ENCODE results near the gene TDRD6.

TDRD6 gene

DNA sequence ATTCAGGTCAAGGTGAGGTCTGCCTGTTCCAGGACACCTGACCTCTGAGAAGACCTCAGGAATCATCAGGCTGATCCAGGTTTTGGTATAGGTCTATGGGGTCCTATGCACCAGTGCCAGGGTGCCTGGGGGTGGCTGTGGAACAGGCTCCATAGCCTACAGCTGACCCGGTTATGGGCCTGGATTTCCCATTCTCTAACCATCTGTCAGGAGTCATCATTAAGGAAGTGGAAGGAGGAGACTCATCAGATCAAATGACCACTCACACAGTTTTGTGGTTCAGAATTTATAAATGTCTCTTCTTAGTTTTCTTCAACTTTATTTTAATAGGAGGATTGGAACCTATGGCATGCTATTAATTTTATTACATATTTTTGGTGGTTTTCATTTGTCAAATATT lies 32.7 kb downstream of the TDRD6 start:
- Histone ChIP-seq H3K27me3 (replicated peaks; ENCODE audit: control insufficient read depth, insufficient read depth, low read length) (no peaks in the 10 kb centered on the region), H3K4me3 (replicated peaks; ENCODE audit: low read depth, low read length) (no peak overlapping the region), H3K36me3 (ENCODE audit: control insufficient read depth, insufficient read depth, low read length) (no peaks in the 10 kb centered on the region)
- DNase-seq (ENCODE audit: extremely low read depth, insufficient read length) = no peak
- no peak for TF ChIP-seq CTCF (IDR thresholded peaks at IDR 0.05; ENCODE audit: insufficient read depth, low read length, poor library complexity, severe bottlenecking)

GRCh38 chr6:46729787-46730326 lies 42.2 kb downstream of the TDRD6 start:
- Histone ChIP-seq H3K27me3 (replicated peaks; ENCODE audit: control insufficient read depth, insufficient read depth, low read length) (no peaks in the 10 kb centered on the region; the same call in 1 of the 2 replicates), H3K36me3 (ENCODE audit: control insufficient read depth, insufficient read depth, low read length) (no peaks in the 10 kb centered on the region), H3K4me3 (replicated peaks; ENCODE audit: low read depth, low read length) (no peak overlapping the region)
- no peak for TF ChIP-seq CTCF (IDR thresholded peaks at IDR 0.05; ENCODE audit: insufficient read depth, low read length, poor library complexity, severe bottlenecking)
- no peak for DNase-seq (ENCODE audit: extremely low read depth, insufficient read length)

- DNase-seq (ENCODE audit: extremely low read depth, insufficient read length) = no peak
- Histone ChIP-seq H3K36me3 (ENCODE audit: control insufficient read depth, insufficient read depth, low read length) (no peaks in the 10 kb centered on the region), H3K4me3 (replicated peaks; ENCODE audit: low read depth, low read length) (no peak overlapping the region), H3K27me3 (replicated peaks; ENCODE audit: control insufficient read depth, insufficient read depth, low read length) (peaks cover 3% of the 10 kb centered on the region; the same call in 1 of the 2 replicates)
- no peak for TF ChIP-seq CTCF (IDR thresholded peaks at IDR 0.05; ENCODE audit: insufficient read depth, low read length, poor library complexity, severe bottlenecking)
Measured at GRCh38 chr6:46730921-46731461, 43.3 kb downstream of the TDRD6 start.

GRCh38 chr6:46733341-46733801 lies 45.7 kb downstream of the TDRD6 start:
- DNase-seq (ENCODE audit: extremely low read depth, insufficient read length) = no peak
- TF ChIP-seq CTCF (IDR thresholded peaks at IDR 0.05; ENCODE audit: insufficient read depth, low read length, poor library complexity, severe bottlenecking) = no peak
- Histone ChIP-seq H3K27me3 (replicated peaks; ENCODE audit: control insufficient read depth, insufficient read depth, low read length) (peaks cover 3% of the 10 kb centered on the region; the same call in 1 of the 2 replicates), H3K4me3 (replicated peaks; ENCODE audit: low read depth, low read length) (no peak overlapping the region), H3K36me3 (ENCODE audit: control insufficient read depth, insufficient read depth, low read length) (no peaks in the 10 kb centered on the region)

DNA sequence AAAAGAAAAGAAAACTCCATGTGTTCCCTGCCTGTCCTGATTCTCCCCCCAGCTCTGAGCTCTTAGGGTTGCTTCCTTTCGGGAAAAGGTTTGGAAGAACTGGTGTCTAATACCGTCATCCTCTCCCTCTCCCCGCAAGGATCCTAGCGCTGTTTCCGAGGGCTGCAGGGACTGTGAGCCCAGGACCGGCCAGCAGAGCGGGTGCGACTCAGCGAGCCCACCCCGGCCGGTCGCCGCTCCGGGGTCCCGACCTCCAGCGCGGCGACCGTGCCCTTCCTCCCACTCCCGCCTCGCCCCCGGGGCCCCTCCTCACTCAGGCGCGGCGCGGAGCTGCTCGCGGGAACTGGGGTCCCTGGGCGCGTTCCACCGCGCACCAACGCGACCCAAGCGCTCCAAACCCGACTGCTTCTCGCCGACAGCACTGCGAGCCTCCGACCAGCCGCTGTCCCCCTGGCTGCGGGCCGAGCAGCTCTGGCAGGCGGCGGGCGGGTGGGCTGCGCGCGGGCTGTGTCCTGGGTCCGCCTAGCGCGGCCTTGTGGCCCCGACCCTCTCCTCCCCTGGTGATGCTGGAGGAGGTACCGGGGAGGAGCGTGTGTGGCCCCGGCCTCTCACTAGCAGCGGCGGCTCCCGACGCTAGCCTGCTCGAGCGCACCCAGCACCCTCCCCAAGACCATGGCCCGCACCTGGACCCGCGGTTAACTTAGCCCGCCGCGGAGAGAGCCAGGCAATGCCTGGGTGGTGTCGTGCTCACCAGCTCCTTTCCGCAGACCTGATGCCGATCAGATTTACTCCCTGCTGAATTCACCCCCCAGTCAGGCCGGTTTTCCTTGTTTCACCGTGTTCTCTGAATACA lies 47.4 kb downstream of the TDRD6 start, which contains the start of gene PLA2G7:
Gene PLA2G7, minus strand, starts transcription at position 509 of the 853 bp plus-strand sequence. CDS start 12,484 bp downstream, outside the sequence.
- no peak for TF ChIP-seq CTCF (IDR thresholded peaks at IDR 0.05; ENCODE audit: insufficient read depth, low read length, poor library complexity, severe bottlenecking)
- Histone ChIP-seq H3K36me3 (ENCODE audit: control insufficient read depth, insufficient read depth, low read length) (no peaks in the 10 kb centered on the region), H3K27me3 (replicated peaks; ENCODE audit: control insufficient read depth, insufficient read depth, low read length) (peaks cover 3% of the 10 kb centered on the region; the same call in 1 of the 2 replicates), H3K4me3 (replicated peaks; ENCODE audit: low read depth, low read length) (no peak within 1 kb of the TSS)
- DNase-seq (ENCODE audit: extremely low read depth, insufficient read length) = no peak
